HepG2 (cell line): ENCODE data around the gene DNAAF3.

Experiments
- POLR2A ChIP-seq, 2 experiments: IDR thresholded peaks; 2 replicates each; pipeline ENCODE4 v1.6.1; 2011; ENCODE audit warnings: low read depth in 2 of 2, low read length in 2 of 2, mild to moderate bottlenecking in 1 of 2, moderate library complexity in 1 of 2; ENCODE audit not compliant: insufficient read depth in 1 of 2
- TRIM24 ChIP-seq: sonication (generic); formaldehyde crosslinking; IDR thresholded peaks from 2 replicates; pipeline ENCODE4 v1.8.0; 2022; ENCODE audit warnings: mild to moderate bottlenecking, missing genetic modification reagents

GRCh38 chr19:55175117-55175867 lies 8.9 kb upstream of the DNAAF3 start:
- TF ChIP-seq TRIM24 (CRISPR knock-in tag) (no peak), POLR2A (IDR thresholded peaks at IDR 0.05; ENCODE audit: insufficient read depth in 1 of 2, low read depth in 2 of 2, low read length in 2 of 2) (no peak)
